Hepatocyte (in vitro differentiated cells): ENCODE data around the gene GPR153. TPM values are rescaled to one million over a fixed set of nuclear protein-coding genes. Genes with fewer than 3 reads are reported as not detected.
A peak's percentile ranks its signal among the peaks of the same experiment; 100 is the strongest.

Experiments used
- DNase-seq: peaks from one replicate; pipeline ENCODE4 v3.0.0-alpha.2; 2016; ENCODE audit warnings: low spot score
- H2AFZ ChIP-seq: fragments of 200-600 bp; sonication (generic); 2 replicates; pipeline ENCODE4 v1.6.0; 2016; ENCODE audit warnings: antibody characterized with exemption, mild to moderate bottlenecking
- H3K27ac ChIP-seq: fragments of 200-600 bp; sonication (generic); 2 replicates; pipeline ENCODE4 v1.5.1; 2016; ENCODE audit warnings: mild to moderate bottlenecking
- H3K27me3 ChIP-seq: fragments of 200-600 bp; sonication (generic); 2 replicates; pipeline ENCODE4 v1.6.1; 2016
- H3K36me3 ChIP-seq: fragments of 200-600 bp; sonication (generic); replicated peaks from 2 replicates; pipeline ENCODE4 v1.5.1; 2016; ENCODE audit warnings: low read depth; ENCODE audit not compliant: insufficient read depth
- H3K4me1 ChIP-seq: fragments of 200-600 bp; sonication (generic); 2 replicates; pipeline ENCODE4 v1.5.1; 2016; ENCODE audit warnings: mild to moderate bottlenecking, moderate library complexity; ENCODE audit not compliant: insufficient read depth
- H3K4me2 ChIP-seq: fragments of 200-600 bp; sonication (generic); 2 replicates; pipeline ENCODE4 v1.6.0; 2016
- H3K4me3 ChIP-seq: fragments of 200-600 bp; sonication (generic); 2 replicates; pipeline ENCODE4 v1.5.1; 2016; ENCODE audit warnings: mild to moderate bottlenecking
- H3K79me2 ChIP-seq: fragments of 200-600 bp; sonication (generic); 2 replicates; pipeline ENCODE4 v1.6.0; 2017; ENCODE audit warnings: mild to moderate bottlenecking
- H3K9me2 ChIP-seq: fragments of 200-600 bp; sonication (generic); replicated peaks from 2 replicates; pipeline ENCODE4 v1.6.0; 2017; ENCODE audit warnings: mild to moderate bottlenecking; ENCODE audit not compliant: insufficient read depth
- H3K9me3 ChIP-seq: fragments of 200-600 bp; sonication (generic); 2 replicates; pipeline ENCODE4 v1.5.1; 2016; ENCODE audit warnings: low read depth, mild to moderate bottlenecking
- H4K20me1 ChIP-seq: fragments of 200-600 bp; sonication (generic); 2 replicates; pipeline ENCODE4 v1.6.0; 2016; ENCODE audit warnings: mild to moderate bottlenecking; ENCODE audit not compliant: insufficient read depth, poor library complexity, severe bottlenecking
- CTCF ChIP-seq: fragments of 200-600 bp; sonication (generic); IDR thresholded peaks from 2 replicates; pipeline ENCODE4 v1.5.1; 2016; ENCODE audit warnings: antibody characterized with exemption, mild to moderate bottlenecking; ENCODE audit not compliant: poor library complexity
- EZH2 ChIP-seq: fragments of 200-600 bp; sonication (generic); IDR thresholded peaks from 2 replicates; pipeline ENCODE4 v1.6.1; 2016; ENCODE audit warnings: antibody characterized with exemption, mild to moderate bottlenecking, borderline replicate concordance
- EZH2phosphoT487 ChIP-seq: fragments of 200-600 bp; sonication (generic); IDR thresholded peaks from one replicate; pipeline ENCODE4 v1.6.1; 2018; ENCODE audit warnings: antibody characterized with exemption, mild to moderate bottlenecking, low read depth, moderate library complexity; ENCODE audit not compliant: unreplicated experiment, severe bottlenecking
- WGBS: methylation state at CpG from one replicate; pipeline ENCODE4 v1.1.6; 2016; ENCODE audit warnings: low lambda C conversion rate; ENCODE audit errors: missing lambda C conversion rate; 5-methylcytosine and 5-hydroxymethylcytosine counted together
- polyA plus RNA-seq: library from polyadenylated mRNA; unstranded; fragments of >200 nt; fragmentation: Nextera tagmentation; extraction: Ambion mirVana; gene quantifications from 2 replicates; pipeline ENCODE4 v1.2.1, GENCODE V29; 2016
- total RNA-seq: library from RNA; depleted of rRNA; stranded (reverse); fragments of >200 nt; gene quantifications from 2 replicates; pipeline ENCODE4 v1.2.3, GENCODE V29; 2014

GPR153 gene
- total RNA-seq (6.9 and 9.1 TPM in 2 replicates), polyA plus RNA-seq (7.1 and 13.5 TPM in 2 replicates)

- H3K79me2 ChIP-seq, result no peaks in the 10 kb centered on the region
- H3K4me3 ChIP-seq, result peak within 1 kb of the TSS; percentile 70
- H4K20me1 ChIP-seq, result peaks cover 6% of the 10 kb centered on the region
- H3K9me2 ChIP-seq, result no peaks in the 10 kb centered on the region
- no peaks in the 10 kb centered on the region for H3K36me3 ChIP-seq
- peak within 1 kb of the TSS; percentile 99 for H3K4me2 ChIP-seq
- H2AFZ ChIP-seq, result peak within 1 kb of the TSS; percentile 78
- no peak for TF ChIP-seq EZH2
- no peak for TF ChIP-seq EZH2phosphoT487
- TF ChIP-seq CTCF, result no peak
- H3K9me3 ChIP-seq, result no peaks in the 10 kb centered on the region
- H3K27me3 ChIP-seq, result no peaks in the 10 kb centered on the region
- peaks cover 7% of the 10 kb centered on the region for H3K4me1 ChIP-seq
- WGBS, result 2% methylated on average over 25 of the region's 78 CpGs
- peak within 1 kb of the TSS; percentile 77 for H3K27ac ChIP-seq
- peak; percentile 76 for DNase-seq
Measured at GRCh38 chr1:6260961-6261614, at the start of gene GPR153. Gene GPR153 (minus strand): TSS chr1:6261098. CDS start chr1:6254905, 6,193 bp downstream.

GRCh38 chr1:6310116-6310848, 49.4 kb upstream of the GPR153 start:
- no peak for TF ChIP-seq EZH2
- no peak for TF ChIP-seq CTCF
- no peak for TF ChIP-seq EZH2phosphoT487
- H3K27me3 ChIP-seq, result no peaks in the 10 kb centered on the region
- no peak overlapping the region for H3K27ac ChIP-seq
- no peaks in the 10 kb centered on the region for H3K9me3 ChIP-seq
- no peak for DNase-seq
- no peaks in the 10 kb centered on the region for H4K20me1 ChIP-seq
- H3K4me1 ChIP-seq, result no peaks in the 10 kb centered on the region
- H3K4me2 ChIP-seq, result no peak overlapping the region
- no peaks in the 10 kb centered on the region for H3K79me2 ChIP-seq
- 87% methylated on average over 9 of the region's 9 CpGs for WGBS
- no peaks in the 10 kb centered on the region for H3K9me2 ChIP-seq
- H3K36me3 ChIP-seq, result no peaks in the 10 kb centered on the region
- no peak overlapping the region for H2AFZ ChIP-seq
- H3K4me3 ChIP-seq, result no peak overlapping the region

- Histone ChIP-seq H3K9me3 (no peaks in the 10 kb centered on the region), H3K27me3 (no peaks in the 10 kb centered on the region), H2AFZ (no peak overlapping the region), H3K36me3 (no peaks in the 10 kb centered on the region), H4K20me1 (no peaks in the 10 kb centered on the region), H3K9me2 (no peaks in the 10 kb centered on the region), H3K4me3 (no peak overlapping the region), H3K27ac (no peak overlapping the region), H3K79me2 (no peaks in the 10 kb centered on the region), H3K4me1 (no peaks in the 10 kb centered on the region), H3K4me2 (no peak overlapping the region)
- DNase-seq, result no peak
- 54% methylated on average over 7 of the region's 7 CpGs for WGBS
- no peak for TF ChIP-seq CTCF
- TF ChIP-seq EZH2, result no peak
- no peak for TF ChIP-seq EZH2phosphoT487
Measured at GRCh38 chr1:6309564-6309963, 48.7 kb upstream of the GPR153 start.
